Dermis blood vessel endothelial cell (primary cell): ENCODE results near the gene TCEAL9. TPM values are rescaled to one million over a fixed set of nuclear protein-coding genes. Genes with fewer than 3 reads are reported as not detected.
"Not testable (repeated sequence)": the region's sequence is repeated elsewhere in the genome, so short reads cannot be mapped to it uniquely, and the experiment has no call there.

Source experiments
- DNase-seq: peaks from one replicate; pipeline ENCODE4 v3.0.0; 2010
- total RNA-seq: library from RNA; depleted of rRNA; stranded (reverse); fragments of >200 nt; gene quantifications from 2 replicates; pipeline ENCODE4 v1.2.3, GENCODE V29; 2014

Gene TCEAL9
- total RNA-seq, 1 donor from 2014 or later = 140 TPM

- peak; percentile 70 for DNase-seq
These were observed 20.0 kb downstream of the TCEAL9 start, which contains the start of gene BEX3 for GRCh38 chrX:103376118-103376978. TSS of gene BEX3 (plus strand) at chrX:103376538. CDS start at chrX:103377522, 984 bp downstream.

- peak; percentile 47 for DNase-seq
These were observed 20.6 kb downstream of the TCEAL9 start for GRCh38 chrX:103376979-103377324.

- DNase-seq = no peak
These were observed 22.7 kb downstream of the TCEAL9 start for GRCh38 chrX:103378990-103379389.

GRCh38 chrX:103382877-103383276, 26.6 kb downstream of the TCEAL9 start:
- DNase-seq = no peak

- no peak for DNase-seq
These were observed 28.4 kb downstream of the TCEAL9 start for GRCh38 chrX:103384672-103385071.

GRCh38 chrX:103385283-103385830, 29.1 kb downstream of the TCEAL9 start:
- not testable (repeated sequence) for DNase-seq

- DNase-seq = no peak
These were observed 30.0 kb downstream of the TCEAL9 start for GRCh38 chrX:103386332-103386731.

GRCh38 chrX:103393487-103393886, 37.2 kb downstream of the TCEAL9 start:
- DNase-seq = no peak

GRCh38 chrX:103396186-103396585, 39.9 kb downstream of the TCEAL9 start:
- DNase-seq = peak; percentile 40

GRCh38 chrX:103396660-103397059, 40.4 kb downstream of the TCEAL9 start:
- no peak for DNase-seq

GRCh38 chrX:103397707-103398106, 41.4 kb downstream of the TCEAL9 start:
- no peak for DNase-seq

- DNase-seq = peak; percentile 83
These were observed 42.1 kb downstream of the TCEAL9 start for GRCh38 chrX:103398421-103398864.

GRCh38 chrX:103399744-103400143, 43.4 kb downstream of the TCEAL9 start:
- DNase-seq = no peak

- DNase-seq = no peak
These were observed 44.6 kb downstream of the TCEAL9 start for GRCh38 chrX:103400931-103401330.

- DNase-seq = peak; percentile 92
These were observed 48.1 kb downstream of the TCEAL9 start for GRCh38 chrX:103404231-103405008.

GRCh38 chrX:103405009-103405333, 48.7 kb downstream of the TCEAL9 start:
- no peak for DNase-seq

- DNase-seq = no peak
These were observed 50.0 kb downstream of the TCEAL9 start for GRCh38 chrX:103406256-103406655.

- DNase-seq = no peak
These were observed 51.5 kb downstream of the TCEAL9 start for GRCh38 chrX:103407776-103408175.

Other genes starting within 250 kb of the TCEAL9 start
- gene BEX4, start 141.4 kb upstream of the TCEAL9 start, total RNA-seq = 24.9 and 26.2 TPM in 2 replicates
- gene TCEAL8, start 101.4 kb upstream of the TCEAL9 start, total RNA-seq = 81.3 and 90.5 TPM in 2 replicates
- not detected in 2 replicates for gene TCEAL5, start 79.8 kb upstream of the TCEAL9 start, total RNA-seq
- gene BEX2, start 45.5 kb upstream of the TCEAL9 start, total RNA-seq = 0.56 and 0.68 TPM in 2 replicates
- 0.28 and 1.2 TPM in 2 replicates for gene TCEAL7, start 26.3 kb upstream of the TCEAL9 start, total RNA-seq
- 258 and 269 TPM in 2 replicates for gene BEX3, start 20.0 kb downstream of the TCEAL9 start, total RNA-seq
- 0.05 TPM in 1 of 2 replicates, not detected in the other for gene RAB40A, start 163.0 kb downstream of the TCEAL9 start, total RNA-seq
- gene TCEAL4, start 229.0 kb downstream of the TCEAL9 start, total RNA-seq = 41.6 and 48.5 TPM in 2 replicates